ENCODE measurements around the gene ARPC3. TPM values are rescaled to one million over a fixed set of nuclear protein-coding genes. Genes with fewer than 3 reads are reported as not detected.

Gene ARPC3
- polyA plus RNA-seq, 3 donors: 133 to 1,727 (median 1,716) TPM

DNA sequence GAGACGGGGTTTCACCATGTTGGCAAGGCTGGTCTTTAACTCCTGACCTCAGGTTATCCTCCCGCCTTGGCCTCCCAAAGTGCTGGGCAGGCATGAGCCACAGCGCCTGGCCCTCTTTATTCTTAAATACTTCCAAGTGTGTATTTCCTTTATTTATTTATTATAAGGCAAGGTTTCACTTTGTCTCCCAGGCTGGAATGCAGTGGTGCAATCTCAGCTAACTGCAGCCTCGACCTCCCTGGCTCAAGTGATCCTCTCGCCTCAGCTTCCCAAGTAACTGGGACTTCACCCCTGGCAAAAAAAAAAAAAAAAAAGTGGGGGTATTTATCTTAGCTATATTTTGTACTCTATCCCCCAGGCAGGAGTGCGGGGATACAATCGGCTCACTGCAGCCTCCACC lies 25.3 kb upstream of the ARPC3 start:
- Histone ChIP-seq H3K79me2 (ENCODE audit: insufficient read depth, low read length) (peaks cover 20% of the 10 kb centered on the region), H3K4me3 (replicated peaks in 1 of 3; ENCODE audit: low read depth in 2 of 3, low read length in 3 of 3) (no peak overlapping the region), H3K4me2 (replicated peaks; ENCODE audit: extremely low read depth, low read length, poor library complexity, severe bottlenecking) (no peak overlapping the region), H3K27me3 (ENCODE audit: control insufficient read depth in 2 of 2, insufficient read depth in 2 of 2, low read length in 2 of 2) (no peaks in the 10 kb centered on the region), H4K20me1 (ENCODE audit: insufficient read depth, low read length) (no peaks in the 10 kb centered on the region), H3K9ac (ENCODE audit: insufficient read depth, low read length, poor library complexity, severe bottlenecking) (no peak overlapping the region), H2AFZ (ENCODE audit: insufficient read depth, low read depth, low read length, poor library complexity, severe bottlenecking) (no peak overlapping the region), H3K36me3 (replicated peaks in 1 of 2; ENCODE audit: control insufficient read depth in 1 of 2, insufficient read depth in 2 of 2, low read length in 2 of 2) (peaks cover 0 to 5% of the 10 kb centered on the region in 2 donors), H3K27ac (ENCODE audit: low read depth in 1 of 2, low read length in 2 of 2) (no peak overlapping the region), H3K9me3 (replicated peaks in 1 of 2; ENCODE audit: control insufficient read depth in 1 of 2, insufficient read depth in 1 of 2, low read length in 2 of 2) (no peaks in the 10 kb centered on the region), H3K4me1 (ENCODE audit: control insufficient read depth in 1 of 2, insufficient read depth in 2 of 2, low read length in 2 of 2) (no peaks in the 10 kb centered on the region)
- Mint-ChIP-seq H3K27me3 (ENCODE audit: low read depth in 3 of 3) (no peaks in the 10 kb centered on the region), H3K27ac (peak overlapping the region in 1 of 7 donors; percentile 50), H3K4me1 (no peaks in the 10 kb centered on the region), H3K4me3 (no peak overlapping the region), H3K36me3 (peaks cover under 1% of the 10 kb centered on the region in 2 donors), H3K9me3 (peaks cover 0 to 3% (median 0%) of the 10 kb centered on the region in 7 donors)
- TF ChIP-seq, protein P1, sequence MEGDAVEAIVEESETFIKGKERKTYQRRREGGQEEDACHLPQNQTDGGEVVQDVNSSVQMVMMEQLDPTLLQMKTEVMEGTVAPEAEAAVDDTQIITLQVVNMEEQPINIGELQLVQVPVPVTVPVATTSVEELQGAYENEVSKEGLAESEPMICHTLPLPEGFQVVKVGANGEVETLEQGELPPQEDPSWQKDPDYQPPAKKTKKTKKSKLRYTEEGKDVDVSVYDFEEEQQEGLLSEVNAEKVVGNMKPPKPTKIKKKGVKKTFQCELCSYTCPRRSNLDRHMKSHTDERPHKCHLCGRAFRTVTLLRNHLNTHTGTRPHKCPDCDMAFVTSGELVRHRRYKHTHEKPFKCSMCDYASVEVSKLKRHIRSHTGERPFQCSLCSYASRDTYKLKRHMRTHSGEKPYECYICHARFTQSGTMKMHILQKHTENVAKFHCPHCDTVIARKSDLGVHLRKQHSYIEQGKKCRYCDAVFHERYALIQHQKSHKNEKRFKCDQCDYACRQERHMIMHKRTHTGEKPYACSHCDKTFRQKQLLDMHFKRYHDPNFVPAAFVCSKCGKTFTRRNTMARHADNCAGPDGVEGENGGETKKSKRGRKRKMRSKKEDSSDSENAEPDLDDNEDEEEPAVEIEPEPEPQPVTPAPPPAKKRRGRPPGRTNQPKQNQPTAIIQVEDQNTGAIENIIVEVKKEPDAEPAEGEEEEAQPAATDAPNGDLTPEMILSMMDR (IDR thresholded peaks at IDR 0.05): no peak
- no peak for DNase-seq
- WGBS (ENCODE audit: insufficient coverage): no CpG with 5 or more reads among the region's 7 CpGs
- intact Hi-C loops (cut with micrococcal nuclease): no loop called here

DNA sequence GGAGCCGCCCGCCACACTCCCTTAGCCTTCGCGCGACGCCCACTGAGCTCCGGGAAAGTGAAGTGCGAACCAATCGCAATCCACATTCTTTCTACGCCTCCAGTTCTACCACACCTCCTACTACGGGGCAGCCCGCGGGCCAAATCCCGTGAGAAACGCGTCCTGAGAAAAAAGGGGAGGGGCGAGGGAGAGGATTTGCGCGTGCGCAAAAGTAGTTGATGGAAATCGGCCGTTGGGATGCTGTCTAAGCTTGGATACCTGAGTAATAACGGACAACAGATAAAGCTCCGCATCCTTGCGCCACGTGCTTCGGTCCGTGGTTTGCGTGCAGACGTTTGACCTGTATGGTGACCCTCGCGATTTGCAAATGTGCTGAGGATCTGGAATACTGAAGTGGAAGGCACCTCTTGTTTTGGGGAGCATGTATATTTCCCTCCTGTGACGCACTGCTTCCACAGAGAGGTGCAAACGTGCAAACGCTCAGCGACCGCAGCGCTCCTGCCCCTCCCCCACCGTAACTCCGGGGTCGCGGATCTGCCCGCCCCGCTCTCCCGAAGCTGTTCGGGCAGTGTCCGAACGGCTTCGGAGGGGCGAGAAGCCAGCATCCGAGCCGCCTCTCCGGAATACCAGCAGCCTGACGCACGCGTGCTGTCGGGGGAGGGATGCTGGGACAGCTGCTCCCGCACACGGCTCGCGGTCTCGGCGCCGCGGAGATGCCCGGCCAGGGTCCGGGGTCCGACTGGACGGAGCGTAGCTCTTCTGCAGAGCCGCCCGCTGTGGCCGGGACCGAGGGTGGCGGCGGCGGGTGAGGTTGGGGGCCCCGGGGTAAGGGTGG lies 18.3 kb upstream of the ARPC3 start, which contains the start of the genes FAM216A and GPN3:
TSS of gene FAM216A (plus strand) at position 632 of the 835 bp plus-strand sequence. CDS start at position 663, 31 bp downstream.
TSS of gene GPN3 (minus strand) at position 44 of the 835 bp plus-strand sequence. CDS start 54 bp downstream, outside the sequence.
- peaks cover 18 to 25% of the 10 kb centered on the region in 2 donors for H3K36me3 Mint-ChIP-seq
- H3K9me3 Mint-ChIP-seq: no peaks in the 10 kb centered on the region
- WGBS (ENCODE audit: insufficient coverage): under 1% methylated on average over 70 of the region's 78 CpGs
- TF ChIP-seq, protein P1 (IDR thresholded peaks at IDR 0.05): no peak
- peak within 1 kb of the TSS; percentile 80 for H3K9ac ChIP-seq (ENCODE audit: insufficient read depth, low read length, poor library complexity, severe bottlenecking)
- peaks cover 25% of the 10 kb centered on the region for H3K4me1 Mint-ChIP-seq
- peak within 1 kb of the TSS; percentile 62 to 96 (median 76) for H3K4me3 ChIP-seq (replicated peaks in 1 of 3; ENCODE audit: low read depth in 2 of 3, low read length in 3 of 3)
- H3K27ac Mint-ChIP-seq: peak within 1 kb of the TSS; percentile 90 to 98 (median 95)
- peak; percentile 94 to 96 (median 94) for DNase-seq
- H3K4me1 ChIP-seq (ENCODE audit: control insufficient read depth in 1 of 2, insufficient read depth in 2 of 2, low read length in 2 of 2): peaks cover 23 to 34% of the 10 kb centered on the region in 2 donors
- H4K20me1 ChIP-seq (ENCODE audit: insufficient read depth, low read length): no peaks in the 10 kb centered on the region
- H3K27me3 ChIP-seq (ENCODE audit: control insufficient read depth in 2 of 2, insufficient read depth in 2 of 2, low read length in 2 of 2): no peaks in the 10 kb centered on the region
- intact Hi-C loops (cut with micrococcal nuclease): loop anchor here (1.0 to 5.0 kb wide), 5 partner anchors 18 to 139 kb away; partner anchors contain the start of genes RAD9B (in 2 of the 2), VPS29 (in 2 of the 2) and ARPC3 (in 1 of the 2)
- peak within 1 kb of the TSS; percentile 60 to 79 for H3K27ac ChIP-seq (ENCODE audit: low read depth in 1 of 2, low read length in 2 of 2)
- H3K4me2 ChIP-seq (replicated peaks; ENCODE audit: extremely low read depth, low read length, poor library complexity, severe bottlenecking): peak within 1 kb of the TSS; percentile 100
- H3K27me3 Mint-ChIP-seq (ENCODE audit: low read depth in 3 of 3): no peaks in the 10 kb centered on the region
- no peaks in the 10 kb centered on the region for H3K9me3 ChIP-seq (replicated peaks in 1 of 2; ENCODE audit: control insufficient read depth in 1 of 2, insufficient read depth in 1 of 2, low read length in 2 of 2)
- H3K36me3 ChIP-seq (replicated peaks in 1 of 2; ENCODE audit: control insufficient read depth in 1 of 2, insufficient read depth in 2 of 2, low read length in 2 of 2): peaks cover 17 to 19% of the 10 kb centered on the region in 2 donors
- H3K4me3 Mint-ChIP-seq: peak within 1 kb of the TSS; percentile 100
- peak within 1 kb of the TSS; percentile 100 for H2AFZ ChIP-seq (ENCODE audit: insufficient read depth, low read depth, low read length, poor library complexity, severe bottlenecking)
- peaks cover 66% of the 10 kb centered on the region for H3K79me2 ChIP-seq (ENCODE audit: insufficient read depth, low read length)
